Activated CD4-positive, alpha-beta memory T cell treated with anti-CD3 and anti-CD28 coated beads, Interleukin-2, amount 10 ng/mL, durations not matched to agents 7 days and 5 days (primary cell): ENCODE data around the gene PCDH9. TPM values are rescaled to one million over a fixed set of nuclear protein-coding genes. Genes with fewer than 3 reads are reported as not detected.

Experiments
- CTCF ChIA-PET: fragments of 350-600 bp; sonication (Branson Sonifier 250); formaldehyde crosslinking; loops from one replicate; lab custom pipeline; 2021; ENCODE audit warnings: antibody characterized with exemption, inconsistent platforms; lab: Charles Lee
- POLR2A ChIA-PET: fragments of 350-600 bp; sonication (Branson Sonifier 250); formaldehyde crosslinking; loops from one replicate; lab custom pipeline; 2021; ENCODE audit warnings: antibody characterized with exemption; lab: Charles Lee
- DNase-seq: peaks from one replicate; pipeline ENCODE4 v3.0.0-alpha.2; 2020
- H3K27ac Mint-ChIP-seq: one replicate; pipeline ENCODE4 v1.8.0; 2021; ENCODE audit warnings: mild to moderate bottlenecking, mixed read lengths
- H3K27me3 Mint-ChIP-seq: one replicate; pipeline ENCODE4 v1.8.0; 2021; ENCODE audit warnings: mixed read lengths
- H3K36me3 Mint-ChIP-seq: one replicate; pipeline ENCODE4 v1.8.0; 2021; ENCODE audit warnings: low read depth, mixed read lengths
- H3K4me1 Mint-ChIP-seq: one replicate; pipeline ENCODE4 v1.8.0; 2021; ENCODE audit warnings: mixed read lengths
- H3K4me3 Mint-ChIP-seq: one replicate; pipeline ENCODE4 v1.8.0; 2021; ENCODE audit warnings: mild to moderate bottlenecking, mixed read lengths
- H3K9me3 Mint-ChIP-seq: one replicate; pipeline ENCODE4 v1.8.0; 2021; ENCODE audit warnings: mixed read lengths
- total RNA-seq, 2 experiments: library from RNA; stranded (reverse); gene quantifications; one replicate each; pipeline ENCODE4 v1.2.3, GENCODE V29; 2021

Gene PCDH9
- total RNA-seq, 2 experiments from 2014 or later = 0.05 TPM; not detected in 1

DNA sequence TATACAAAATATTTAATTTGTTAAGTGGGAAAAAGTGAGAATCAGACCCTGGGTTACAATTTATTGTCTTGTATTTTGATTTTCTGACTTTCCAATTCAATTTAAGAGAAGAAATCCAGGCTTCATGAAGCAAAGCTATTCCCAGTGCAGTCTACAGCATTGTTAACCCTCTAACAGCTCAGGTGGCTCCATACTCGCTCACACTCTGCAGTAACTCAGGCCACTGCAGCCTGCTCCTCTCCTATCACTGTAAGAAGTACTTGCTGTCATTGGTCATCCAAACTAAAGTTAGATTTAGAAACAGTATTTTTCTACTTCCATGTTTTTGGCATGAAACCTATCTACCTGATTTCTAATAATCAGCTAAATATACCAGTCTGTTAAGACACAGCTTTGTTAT, 830.3 kb downstream of the PCDH9 start:
- ChIA-PET CTCF (no interaction called here), POLR2A (no interaction called here)
- Mint-ChIP-seq H3K27me3 (no peaks in the 10 kb centered on the region), H3K27ac (no peak overlapping the region), H3K9me3 (peaks cover 5% of the 10 kb centered on the region), H3K4me1 (no peaks in the 10 kb centered on the region), H3K36me3 (no peaks in the 10 kb centered on the region), H3K4me3 (no peak overlapping the region)
- no peak for DNase-seq

DNA sequence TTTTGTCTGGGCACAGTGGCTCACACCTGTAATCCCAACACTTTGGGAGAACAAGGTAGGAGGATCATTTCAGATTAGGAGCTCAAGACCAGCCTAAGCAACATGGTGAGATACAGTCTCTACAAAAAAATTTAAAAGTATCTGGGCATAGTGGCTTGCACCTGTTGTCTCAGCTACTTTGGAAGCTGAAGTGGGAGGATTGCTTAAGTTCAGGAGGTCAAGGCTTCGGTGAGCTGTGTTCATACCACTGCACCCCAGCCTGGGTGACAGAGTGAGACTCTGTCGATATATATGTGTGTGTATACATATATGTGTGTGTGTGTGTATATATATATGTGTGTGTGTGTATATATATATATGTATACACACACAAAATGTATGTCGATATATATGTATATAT, 833.0 kb downstream of the PCDH9 start:
- POLR2A ChIA-PET = no interaction called here
- H3K36me3 Mint-ChIP-seq = no peaks in the 10 kb centered on the region
- no peaks in the 10 kb centered on the region for H3K4me1 Mint-ChIP-seq
- CTCF ChIA-PET = no interaction called here
- DNase-seq = no peak
- H3K4me3 Mint-ChIP-seq = no peak overlapping the region
- H3K27ac Mint-ChIP-seq = no peak overlapping the region
- H3K27me3 Mint-ChIP-seq = no peaks in the 10 kb centered on the region
- H3K9me3 Mint-ChIP-seq = peaks cover 6% of the 10 kb centered on the region

DNA sequence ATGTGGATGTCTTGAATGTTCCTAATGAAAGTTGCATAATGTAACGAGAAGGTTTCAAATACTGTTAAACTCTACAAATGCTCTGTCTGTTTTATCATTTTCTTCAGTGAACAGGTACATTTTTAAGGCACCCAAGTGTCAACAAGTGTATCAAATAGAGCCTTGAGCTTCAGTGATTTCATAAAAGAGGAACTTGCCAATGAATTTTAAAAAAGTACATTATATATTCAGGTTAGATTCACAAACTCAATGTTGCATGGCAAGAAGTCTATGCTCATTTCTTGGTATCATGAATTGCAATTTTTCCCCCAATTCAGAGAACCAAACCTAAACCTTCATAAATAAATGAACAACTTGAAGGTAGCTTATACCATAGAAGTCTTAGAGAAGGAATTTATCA, 838.8 kb downstream of the PCDH9 start:
- POLR2A ChIA-PET = no interaction called here
- Mint-ChIP-seq H3K27me3 (no peaks in the 10 kb centered on the region), H3K4me1 (no peaks in the 10 kb centered on the region), H3K27ac (no peak overlapping the region), H3K9me3 (peaks cover 2% of the 10 kb centered on the region), H3K4me3 (no peak overlapping the region), H3K36me3 (no peaks in the 10 kb centered on the region)
- CTCF ChIA-PET = no interaction called here
- no peak for DNase-seq

DNA sequence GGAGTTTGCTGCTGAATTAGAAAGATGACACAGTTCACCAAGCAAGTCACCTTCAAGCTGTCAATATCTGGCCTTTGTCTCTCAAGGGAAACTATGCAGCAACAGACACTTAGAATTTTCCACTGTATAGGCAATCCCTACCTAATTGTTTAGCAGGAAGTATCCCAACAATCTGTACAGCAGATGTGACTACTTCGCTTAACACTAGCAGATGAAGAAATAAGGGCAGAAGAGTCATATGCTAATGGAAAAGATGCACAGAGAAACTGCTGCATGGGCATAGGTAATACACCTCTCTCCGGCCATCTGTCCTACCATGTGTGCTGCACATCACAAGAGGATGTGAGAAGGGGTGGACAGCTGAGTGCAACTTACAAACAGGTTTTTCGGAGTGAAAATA, 851.2 kb downstream of the PCDH9 start:
- no peak for DNase-seq
- CTCF ChIA-PET = no interaction called here
- Mint-ChIP-seq H3K27ac (no peak overlapping the region), H3K4me1 (no peaks in the 10 kb centered on the region), H3K9me3 (no peaks in the 10 kb centered on the region), H3K36me3 (no peaks in the 10 kb centered on the region), H3K4me3 (no peak overlapping the region), H3K27me3 (no peaks in the 10 kb centered on the region)
- POLR2A ChIA-PET = no interaction called here

DNA sequence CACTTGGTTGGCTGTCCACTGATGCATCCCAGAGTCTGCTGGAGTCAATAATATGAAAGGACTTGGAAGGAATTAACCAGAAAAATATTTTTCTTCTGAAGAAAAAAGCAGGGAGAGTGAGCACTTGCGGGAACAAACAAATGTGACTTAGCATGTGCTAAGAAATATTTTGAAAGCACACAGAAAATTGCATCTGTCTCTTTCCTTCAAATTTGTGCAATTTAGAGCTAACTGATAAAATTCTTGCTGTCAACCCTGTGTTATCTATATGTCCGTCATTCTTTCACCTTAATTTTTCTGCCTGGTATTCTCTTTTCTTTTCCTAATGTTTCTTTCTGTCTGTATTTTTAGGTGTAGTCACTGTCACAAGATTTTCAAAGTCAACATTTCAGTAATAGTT, 852.6 kb downstream of the PCDH9 start:
- CTCF ChIA-PET = no interaction called here
- no peak for DNase-seq
- POLR2A ChIA-PET = no interaction called here
- Mint-ChIP-seq H3K9me3 (no peaks in the 10 kb centered on the region), H3K27me3 (no peaks in the 10 kb centered on the region), H3K36me3 (no peaks in the 10 kb centered on the region), H3K4me1 (no peaks in the 10 kb centered on the region), H3K4me3 (no peak overlapping the region), H3K27ac (no peak overlapping the region)

DNA sequence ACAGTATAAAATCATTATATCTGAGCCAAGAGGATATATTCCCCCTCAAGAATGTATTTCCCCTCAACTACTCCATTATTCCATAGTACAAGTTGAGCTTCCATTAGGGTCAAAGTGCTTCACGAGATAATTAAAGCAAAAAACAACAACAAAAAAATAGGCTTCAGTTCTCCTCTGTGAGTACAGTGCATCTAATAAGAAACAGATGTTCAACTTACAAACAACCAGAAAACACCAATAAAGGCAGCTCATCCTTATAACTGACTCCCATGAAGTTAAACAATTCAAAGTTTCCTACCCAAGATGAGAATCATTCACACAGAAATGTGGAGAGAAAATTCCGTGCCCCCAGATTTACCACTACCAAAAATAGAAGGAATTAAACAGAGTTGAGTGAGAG, 854.4 kb downstream of the PCDH9 start:
- no peaks in the 10 kb centered on the region for H3K9me3 Mint-ChIP-seq
- no peak overlapping the region for H3K4me3 Mint-ChIP-seq
- ChIA-PET CTCF (no interaction called here), POLR2A (no interaction called here)
- no peak for DNase-seq
- H3K36me3 Mint-ChIP-seq = no peaks in the 10 kb centered on the region
- no peak overlapping the region for H3K27ac Mint-ChIP-seq
- no peaks in the 10 kb centered on the region for H3K27me3 Mint-ChIP-seq
- no peaks in the 10 kb centered on the region for H3K4me1 Mint-ChIP-seq

DNA sequence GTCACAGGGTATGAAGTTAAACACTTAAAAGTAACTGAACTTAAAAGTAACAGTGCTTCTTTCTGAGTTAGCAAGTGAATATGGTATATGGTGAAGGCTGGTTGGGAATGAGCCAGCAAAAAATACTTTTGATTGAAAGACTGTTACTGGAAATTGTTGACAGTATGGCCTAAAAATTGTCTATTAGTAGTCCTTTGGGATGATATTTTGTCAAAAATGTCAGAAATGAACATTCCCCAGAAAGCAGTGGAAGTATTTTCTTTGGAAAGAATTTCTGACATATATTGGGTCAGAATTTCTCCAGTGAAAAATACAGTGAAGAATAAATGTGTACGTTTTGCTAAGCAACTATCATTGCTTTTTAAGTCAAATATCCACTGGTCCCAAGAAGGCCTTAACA, 860.5 kb downstream of the PCDH9 start:
- Mint-ChIP-seq H3K27me3 (no peaks in the 10 kb centered on the region), H3K9me3 (no peaks in the 10 kb centered on the region)
- POLR2A ChIA-PET = no interaction called here

DNA sequence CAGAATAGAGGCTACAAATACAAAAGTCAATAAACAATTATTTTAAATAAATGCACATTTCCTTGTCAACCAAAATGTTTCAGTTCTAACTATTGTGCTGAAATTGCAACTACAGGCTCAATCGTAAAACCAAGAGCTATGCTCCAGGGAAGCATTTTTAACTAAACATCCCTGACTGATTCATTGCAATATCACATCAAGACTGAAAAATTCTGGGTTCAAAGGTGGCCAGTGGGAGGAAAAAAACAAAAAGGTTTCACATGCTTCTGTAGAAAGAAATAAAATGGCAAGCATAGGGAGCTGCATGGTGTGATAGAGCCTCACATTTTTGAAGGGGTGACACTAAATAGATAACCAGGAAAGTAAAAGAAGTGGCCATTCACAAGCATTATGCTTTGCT, 862.8 kb downstream of the PCDH9 start:
- Mint-ChIP-seq H3K27me3 (no peaks in the 10 kb centered on the region), H3K4me3 (no peak overlapping the region), H3K27ac (no peak overlapping the region), H3K4me1 (no peaks in the 10 kb centered on the region), H3K36me3 (no peaks in the 10 kb centered on the region), H3K9me3 (peaks cover 2% of the 10 kb centered on the region)
- ChIA-PET CTCF (no interaction called here), POLR2A (no interaction called here)
- DNase-seq = no peak

More for the DNA sequence above, 860.5 kb downstream of the PCDH9 start:
- no peaks in the 10 kb centered on the region for H3K4me1 Mint-ChIP-seq
- H3K36me3 Mint-ChIP-seq = no peaks in the 10 kb centered on the region
- CTCF ChIA-PET = no interaction called here
- no peak overlapping the region for H3K27ac Mint-ChIP-seq
- no peak overlapping the region for H3K4me3 Mint-ChIP-seq
- DNase-seq = no peak

DNA sequence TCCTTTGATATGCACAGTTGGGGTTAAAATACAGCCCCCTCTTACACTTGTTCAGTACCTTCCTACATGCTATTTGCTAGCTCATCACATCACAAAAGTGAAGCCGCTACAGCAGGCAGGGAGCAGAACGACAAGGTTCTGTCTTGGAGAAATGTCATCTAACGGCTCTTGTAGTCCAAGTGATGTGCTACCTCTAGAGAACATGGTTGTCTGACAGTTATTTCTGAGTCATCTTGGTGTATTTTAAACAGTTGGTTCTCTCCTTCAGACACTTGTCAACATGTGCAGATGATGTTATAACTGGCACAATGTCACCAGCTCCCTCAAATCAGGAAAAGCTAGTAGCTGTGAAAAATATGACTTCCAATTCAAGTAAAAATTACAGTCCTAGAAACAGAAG, 865.0 kb downstream of the PCDH9 start:
- CTCF ChIA-PET = no interaction called here
- POLR2A ChIA-PET = no interaction called here
- no peak for DNase-seq
- Mint-ChIP-seq H3K4me3 (no peak overlapping the region), H3K27ac (no peak overlapping the region), H3K9me3 (peaks cover 2% of the 10 kb centered on the region), H3K36me3 (no peaks in the 10 kb centered on the region), H3K27me3 (no peaks in the 10 kb centered on the region), H3K4me1 (no peaks in the 10 kb centered on the region)

DNA sequence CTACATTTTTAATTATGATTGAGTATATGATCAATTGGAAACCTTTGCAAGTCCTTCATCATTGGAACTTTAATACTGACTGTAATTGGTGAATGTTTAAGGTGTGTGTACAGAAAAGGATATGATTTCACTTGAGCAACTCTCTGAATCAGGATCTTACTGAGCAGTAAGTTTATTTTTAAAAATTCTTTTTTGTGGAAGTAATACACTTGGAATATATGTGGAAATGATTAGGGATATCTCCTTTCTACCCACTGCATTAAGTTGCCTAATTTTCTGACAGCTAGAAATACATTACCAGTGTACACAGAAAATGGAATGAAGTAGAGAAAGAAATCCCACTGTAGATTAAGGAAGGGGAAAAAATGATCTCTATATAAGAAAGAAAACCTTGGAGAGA, 865.8 kb downstream of the PCDH9 start:
- ChIA-PET CTCF (no interaction called here), POLR2A (no interaction called here)
- Mint-ChIP-seq H3K4me1 (no peaks in the 10 kb centered on the region), H3K36me3 (no peaks in the 10 kb centered on the region), H3K4me3 (no peak overlapping the region), H3K9me3 (peaks cover 2% of the 10 kb centered on the region), H3K27ac (no peak overlapping the region), H3K27me3 (no peaks in the 10 kb centered on the region)
- DNase-seq = no peak

DNA sequence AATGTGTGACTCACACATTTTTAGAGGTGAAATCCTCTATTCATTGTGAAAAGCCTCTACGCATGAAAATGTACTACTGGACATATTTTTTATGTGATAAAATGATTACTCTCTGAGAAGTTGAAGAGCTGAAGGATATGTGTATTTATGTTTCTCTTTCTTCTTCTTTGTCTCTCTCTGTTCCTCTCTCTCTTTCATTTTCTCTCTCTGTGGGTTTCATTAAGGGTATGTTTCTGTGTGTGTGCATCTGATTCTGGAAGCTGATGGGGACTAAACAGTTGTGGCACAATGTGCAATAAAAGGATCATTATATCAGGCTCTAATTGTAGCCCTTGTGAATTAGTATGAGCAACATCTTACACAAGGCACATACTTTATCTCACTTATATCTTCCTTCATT, 867.7 kb downstream of the PCDH9 start:
- no peaks in the 10 kb centered on the region for H3K36me3 Mint-ChIP-seq
- no peak overlapping the region for H3K27ac Mint-ChIP-seq
- ChIA-PET CTCF (no interaction called here), POLR2A (no interaction called here)
- H3K4me3 Mint-ChIP-seq = no peak overlapping the region
- DNase-seq = no peak
- H3K4me1 Mint-ChIP-seq = no peaks in the 10 kb centered on the region
- peaks cover 2% of the 10 kb centered on the region for H3K9me3 Mint-ChIP-seq
- H3K27me3 Mint-ChIP-seq = no peaks in the 10 kb centered on the region

DNA sequence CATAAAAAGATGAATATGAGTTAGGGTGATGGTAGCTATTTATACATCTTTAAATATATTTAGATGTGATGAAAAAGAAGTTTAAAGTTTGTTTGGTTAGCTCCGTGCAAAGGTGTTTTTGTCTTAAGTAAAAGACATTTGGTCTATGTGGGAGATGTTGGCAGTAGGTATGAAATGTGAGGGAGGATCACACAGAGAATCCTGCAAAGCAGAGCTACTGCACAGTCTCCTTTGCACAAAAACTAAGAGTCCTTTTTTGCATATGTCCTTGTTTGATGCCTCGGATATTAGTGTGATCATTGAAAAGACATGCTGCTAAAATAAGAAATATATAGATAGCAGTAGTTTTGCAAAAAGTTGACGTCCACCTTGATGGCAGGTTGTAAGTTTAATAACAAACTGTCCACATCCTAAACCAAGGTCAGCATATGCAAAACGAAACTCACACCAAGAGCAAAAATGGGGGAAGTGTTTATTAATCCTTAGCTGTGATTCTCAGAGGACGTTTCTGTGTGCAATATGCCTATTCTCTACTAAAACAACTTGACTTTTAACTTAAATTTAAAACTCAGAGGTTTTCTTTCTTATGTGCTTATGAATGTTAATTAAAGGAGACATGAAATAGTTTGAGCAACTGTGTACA, 870.1 kb downstream of the PCDH9 start:
- CTCF ChIA-PET = no interaction called here

DNA sequence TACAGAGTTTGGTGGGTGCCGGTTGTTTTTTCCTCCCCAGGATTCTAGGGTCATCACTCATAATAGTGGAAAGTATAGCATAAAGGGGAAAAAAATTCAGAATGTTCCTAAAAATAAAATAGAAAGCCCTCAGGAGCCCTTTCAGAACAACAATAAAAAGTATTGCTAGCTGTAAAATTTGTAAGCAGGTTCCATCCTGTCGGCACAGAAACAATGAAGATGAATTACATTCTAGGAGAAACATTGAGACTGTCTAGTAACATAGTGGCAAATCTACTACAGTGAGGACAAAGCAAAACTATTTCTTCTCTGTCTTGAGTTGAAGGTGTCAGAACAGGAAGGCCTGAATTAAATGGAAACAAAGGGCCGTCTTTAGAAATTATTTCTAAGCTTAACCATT, 870.7 kb downstream of the PCDH9 start:
- Mint-ChIP-seq H3K36me3 (no peaks in the 10 kb centered on the region), H3K4me3 (no peak overlapping the region), H3K9me3 (peaks cover 2% of the 10 kb centered on the region), H3K4me1 (no peaks in the 10 kb centered on the region), H3K27me3 (no peaks in the 10 kb centered on the region), H3K27ac (no peak overlapping the region)
- no peak for DNase-seq
- CTCF ChIA-PET = no interaction called here
- POLR2A ChIA-PET = no interaction called here

More for the DNA sequence above, 870.1 kb downstream of the PCDH9 start:
- Mint-ChIP-seq H3K27me3 (no peaks in the 10 kb centered on the region), H3K4me3 (no peak overlapping the region), H3K9me3 (peaks cover 2% of the 10 kb centered on the region), H3K27ac (no peak overlapping the region), H3K4me1 (no peaks in the 10 kb centered on the region), H3K36me3 (no peaks in the 10 kb centered on the region)
- DNase-seq = no peak
- POLR2A ChIA-PET = no interaction called here

DNA sequence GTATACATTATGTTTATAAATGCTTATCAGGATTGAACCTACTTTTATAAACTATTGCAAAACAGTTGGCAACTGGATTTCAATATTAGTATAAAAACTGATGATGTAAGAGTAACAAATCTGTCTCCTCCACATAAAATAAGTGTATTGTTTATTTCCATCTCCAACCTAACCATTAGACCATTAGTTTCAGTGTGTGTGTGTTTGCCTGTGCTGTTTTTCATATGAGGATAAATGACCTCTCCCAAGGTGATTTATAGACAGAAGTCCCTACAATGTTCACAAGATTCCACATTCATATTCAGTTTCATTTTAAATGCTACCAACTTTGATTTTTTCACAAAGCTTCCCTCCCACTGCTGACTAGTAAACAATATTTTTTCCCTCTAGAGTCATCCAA, 871.6 kb downstream of the PCDH9 start:
- Mint-ChIP-seq H3K27ac (no peak overlapping the region), H3K9me3 (peaks cover 2% of the 10 kb centered on the region), H3K36me3 (no peaks in the 10 kb centered on the region), H3K4me1 (no peaks in the 10 kb centered on the region), H3K27me3 (no peaks in the 10 kb centered on the region), H3K4me3 (no peak overlapping the region)
- ChIA-PET POLR2A (no interaction called here), CTCF (no interaction called here)
- no peak for DNase-seq
